CD4-positive, alpha-beta memory T cell (primary cell): Measurements from ENCODE around the gene GNPTAB. TPM values are rescaled to one million over a fixed set of nuclear protein-coding genes. Genes with fewer than 3 reads are reported as not detected.

ENCODE experiments used
- CTCF ChIA-PET: fragments of 350-600 bp; sonication (Branson Sonifier 250); formaldehyde crosslinking; loops from one replicate; lab custom pipeline; 2021; ENCODE audit warnings: inconsistent platforms; ENCODE audit not compliant: partially characterized antibody; lab: Charles Lee
- POLR2A ChIA-PET: fragments of 350-600 bp; sonication (Branson Sonifier 250); formaldehyde crosslinking; loops from one replicate; lab custom pipeline; 2021; ENCODE audit not compliant: partially characterized antibody; lab: Charles Lee
- DNase-seq, 5 donors: peaks; one replicate each; pipeline versions ENCODE4 v3.0.0 to v3.0.0-alpha.2; 2020 to 2022; ENCODE audit warnings: mixed read lengths in 1 of 5
- H3K27ac ChIP-seq: one replicate; pipeline ENCODE4 v1.7.0; 2013; ENCODE audit warnings: low read depth, low read length
- H3K27me3 ChIP-seq: 2 replicates; pipeline ENCODE4 v1.7.0; 2013; ENCODE audit warnings: mild to moderate bottlenecking, low read length, moderate library complexity; ENCODE audit not compliant: insufficient read depth
- H3K36me3 ChIP-seq: 2 replicates; pipeline ENCODE4 v1.7.0; 2013; ENCODE audit warnings: mild to moderate bottlenecking, low read length, moderate library complexity; ENCODE audit not compliant: insufficient read depth
- H3K4me1 ChIP-seq: 2 replicates; pipeline ENCODE4 v1.7.0; 2013; ENCODE audit warnings: mild to moderate bottlenecking, low read length, moderate library complexity; ENCODE audit not compliant: insufficient read depth
- H3K4me3 ChIP-seq, 2 donors: one replicate each; pipeline ENCODE4 v1.7.0; 2013; ENCODE audit warnings: low read length in 2 of 2, mild to moderate bottlenecking in 1 of 2
- H3K9me3 ChIP-seq, 2 donors: one replicate each; pipeline ENCODE4 v1.7.0; 2013; ENCODE audit warnings: low read length in 2 of 2, control low read depth in 1 of 2; ENCODE audit not compliant: control insufficient read depth in 1 of 2
- H3K27ac Mint-ChIP-seq, 7 donors: one replicate each; pipeline ENCODE4 v1.8.0; 2020 to 2021; ENCODE audit warnings: mixed read lengths in 7 of 7, mild to moderate bottlenecking in 6 of 7, inconsistent platforms in 3 of 7, moderate library complexity in 3 of 7
- H3K27me3 Mint-ChIP-seq, 2 donors: one replicate each; pipeline ENCODE4 v1.8.0; 2020 to 2021; ENCODE audit warnings: mixed read lengths in 2 of 2
- H3K36me3 Mint-ChIP-seq, 2 donors: one replicate each; pipeline ENCODE4 v1.8.0; 2020 to 2021; ENCODE audit warnings: mixed read lengths in 2 of 2, inconsistent platforms in 1 of 2, mild to moderate bottlenecking in 1 of 2
- H3K4me1 Mint-ChIP-seq, 4 donors: one replicate each; pipeline ENCODE4 v1.8.0; 2020 to 2021; ENCODE audit warnings: mixed read lengths in 4 of 4, mild to moderate bottlenecking in 1 of 4
- H3K4me3 Mint-ChIP-seq, 8 donors: one replicate each; pipeline ENCODE4 v1.8.0; 2020 to 2021; ENCODE audit warnings: mixed read lengths in 8 of 8, mild to moderate bottlenecking in 7 of 8, moderate library complexity in 6 of 8, inconsistent platforms in 3 of 8
- H3K9me3 Mint-ChIP-seq, 8 donors: one replicate each; pipeline ENCODE4 v1.8.0; 2020 to 2021; ENCODE audit warnings: mixed read lengths in 8 of 8, mild to moderate bottlenecking in 5 of 8, inconsistent platforms in 3 of 8, moderate library complexity in 1 of 8
- intact Hi-C: fragments of 100-400 bp; cut with micrococcal nuclease; formaldehyde crosslinking; loops from one replicate; pipeline ENCODE4 v1.15.1; 2023
- polyA plus RNA-seq, 2 donors: library from polyadenylated mRNA; unstranded; fragments of 300-500 nt; fragmentation: Illumina TruSeq; gene quantifications; one replicate each; pipeline ENCODE4 v1.2.3, GENCODE V29; 2021
- total RNA-seq, 2 experiments: library from RNA; stranded (reverse); gene quantifications; one replicate each; pipeline ENCODE4 v1.2.3, GENCODE V29; 2021

GNPTAB gene
- total and polyA plus RNA-seq, 4 experiments from 2014 or later, result 15.3 to 42.8 (median 34.1) TPM

GRCh38 chr12:101838628-101839323 is 8.0 kb upstream of the GNPTAB start:
- intact Hi-C loops, result loop anchor here (1.0 to 2.0 kb wide), 4 partner anchors 7 to 424 kb away; no protein-coding TSS in a partner anchor
- no peak overlapping the region for H3K27ac ChIP-seq
- H3K9me3 ChIP-seq, result no peaks in the 10 kb centered on the region
- Mint-ChIP-seq H3K27me3 (no peaks in the 10 kb centered on the region), H3K27ac (peak overlapping the region in 5 of 7 donors; percentile 52 to 86 (median 75)), H3K9me3 (no peaks in the 10 kb centered on the region), H3K4me1 (peaks cover 7 to 16% (median 12%) of the 10 kb centered on the region in 4 donors), H3K36me3 (no peaks in the 10 kb centered on the region), H3K4me3 (peak overlapping the region in 5 of 8 donors; percentile 4 to 76 (median 29))
- ChIA-PET POLR2A (interaction anchor here (1.0 to 2.6 kb wide), 6 partner anchors 8 to 431 kb away, joined by 3 to 21 read pairs (median 6); partner anchors contain the start of genes ARL1, DRAM1 and GNPTAB), CTCF (interaction anchor here (0.6 to 20.3 kb wide), 27 partner anchors 8 to 442 kb away, joined by 3 to 458 read pairs (median 6); partner anchors contain the start of genes ARL1 and GNPTAB)
- DNase-seq, result peak in 4 of 5 donors; percentile 32 to 58 (median 54)
- no peaks in the 10 kb centered on the region for H3K36me3 ChIP-seq
- peaks cover 24% of the 10 kb centered on the region for H3K4me1 ChIP-seq
- no peak overlapping the region for H3K4me3 ChIP-seq
- no peaks in the 10 kb centered on the region for H3K27me3 ChIP-seq

GRCh38 chr12:101832030-101832429 is 1.3 kb upstream of the GNPTAB start:
- no peaks in the 10 kb centered on the region for H3K27me3 Mint-ChIP-seq
- no peak overlapping the region for H3K27ac ChIP-seq
- H3K27me3 ChIP-seq, result no peaks in the 10 kb centered on the region
- peaks cover 27% of the 10 kb centered on the region for H3K4me1 ChIP-seq
- H3K4me3 ChIP-seq, result no peak overlapping the region
- ChIA-PET POLR2A (interaction anchor here (3.9 kb wide), 1 partner anchor 58 kb away, joined by 21 read pairs; no protein-coding TSS in a partner anchor), CTCF (interaction anchor here (1.1 to 20.3 kb wide), 10 partner anchors 8 to 552 kb away, joined by 3 to 458 read pairs (median 9); partner anchors contain the start of gene UTP20)
- intact Hi-C loops, result loop anchor here (5.0 kb wide), 1 partner anchor 1690 kb away; the partner anchor contains the start of gene BLTP3B
- peaks cover 0 to 6% of the 10 kb centered on the region in 2 donors for H3K36me3 Mint-ChIP-seq
- no peaks in the 10 kb centered on the region for H3K36me3 ChIP-seq
- H3K9me3 Mint-ChIP-seq, result peaks cover 0 to 2% (median 0%) of the 10 kb centered on the region in 8 donors
- DNase-seq, result no peak
- peak overlapping the region in 1 of 8 donors; percentile 14 for H3K4me3 Mint-ChIP-seq
- no peaks in the 10 kb centered on the region for H3K9me3 ChIP-seq
- peak overlapping the region in 1 of 7 donors; percentile 23 for H3K27ac Mint-ChIP-seq
- peaks cover 13 to 37% (median 26%) of the 10 kb centered on the region in 4 donors for H3K4me1 Mint-ChIP-seq

- no peaks in the 10 kb centered on the region for H3K27me3 Mint-ChIP-seq
- no peaks in the 10 kb centered on the region for H3K27me3 ChIP-seq
- ChIA-PET POLR2A (interaction anchor here (0.7 to 3.9 kb wide), 12 partner anchors 8 to 1629 kb away, joined by 3 to 21 read pairs (median 8); partner anchors contain the start of genes ACTR6, ARL1, CHPT1 and DEPDC4), CTCF (interaction anchor here (0.6 to 20.3 kb wide), 21 partner anchors 8 to 479 kb away, joined by 3 to 458 read pairs (median 5); no protein-coding TSS in a partner anchor)
- peak overlapping the region; percentile 57 for H3K27ac ChIP-seq
- no peaks in the 10 kb centered on the region for H3K36me3 ChIP-seq
- H3K36me3 Mint-ChIP-seq, result peaks cover 0 to 6% of the 10 kb centered on the region in 2 donors
- H3K9me3 ChIP-seq, result no peaks in the 10 kb centered on the region
- H3K4me3 Mint-ChIP-seq, result peak overlapping the region; percentile 95 to 99 (median 97)
- peak overlapping the region; percentile 90 to 97 (median 95) for H3K27ac Mint-ChIP-seq
- H3K4me1 ChIP-seq, result peaks cover 38% of the 10 kb centered on the region
- peak overlapping the region; percentile 21 to 83 for H3K4me3 ChIP-seq
- peak in 1 of 5 donors; percentile 6 for DNase-seq
- intact Hi-C loops, result loop anchor here (2.0 to 5.0 kb wide), 6 partner anchors 47 to 1688 kb away; partner anchors contain the start of genes ACTR6, BLTP3B, CHPT1 and DRAM1
- H3K4me1 Mint-ChIP-seq, result peaks cover 29 to 55% (median 42%) of the 10 kb centered on the region in 4 donors
- peaks cover 0 to 2% (median 0%) of the 10 kb centered on the region in 8 donors for H3K9me3 Mint-ChIP-seq
These were observed 956 bp downstream of the GNPTAB start for GRCh38 chr12:101829639-101830366.

- no peaks in the 10 kb centered on the region for H3K27me3 Mint-ChIP-seq
- ChIA-PET CTCF (interaction anchor here (0.8 to 20.3 kb wide), 10 partner anchors 8 to 58 kb away, joined by 3 to 458 read pairs (median 6); no protein-coding TSS in a partner anchor), POLR2A (interaction anchor here (0.6 to 3.9 kb wide), 3 partner anchors 37 to 55 kb away, joined by 3 to 21 read pairs (median 3); partner anchors contain the start of gene DRAM1)
- Histone ChIP-seq H3K4me3 (no peak overlapping the region), H3K27ac (no peak overlapping the region), H3K4me1 (peaks cover 49% of the 10 kb centered on the region), H3K9me3 (no peaks in the 10 kb centered on the region), H3K27me3 (no peaks in the 10 kb centered on the region), H3K36me3 (no peaks in the 10 kb centered on the region)
- peak overlapping the region in 2 of 7 donors; percentile 42 to 59 for H3K27ac Mint-ChIP-seq
- intact Hi-C loops, result no loop called here
- H3K36me3 Mint-ChIP-seq, result peaks cover 0 to 9% of the 10 kb centered on the region in 2 donors
- H3K4me1 Mint-ChIP-seq, result peaks cover 36 to 64% (median 49%) of the 10 kb centered on the region in 4 donors
- peak overlapping the region; percentile 23 to 99 (median 96) for H3K4me3 Mint-ChIP-seq
- peaks cover 0 to 2% (median 0%) of the 10 kb centered on the region in 8 donors for H3K9me3 Mint-ChIP-seq
- DNase-seq, result no peak
These were observed 2.1 kb downstream of the GNPTAB start for GRCh38 chr12:101828463-101829196.

GRCh38 chr12:101826766-101827368 is 3.9 kb downstream of the GNPTAB start:
- intact Hi-C loops, result no loop called here
- Histone ChIP-seq H3K27me3 (no peaks in the 10 kb centered on the region), H3K27ac (no peak overlapping the region), H3K36me3 (no peaks in the 10 kb centered on the region), H3K4me3 (no peak overlapping the region), H3K9me3 (no peaks in the 10 kb centered on the region), H3K4me1 (peaks cover 64% of the 10 kb centered on the region)
- no peaks in the 10 kb centered on the region for H3K27me3 Mint-ChIP-seq
- H3K4me3 Mint-ChIP-seq, result no peak overlapping the region
- peak overlapping the region in 1 of 7 donors; percentile 16 for H3K27ac Mint-ChIP-seq
- no peak for DNase-seq
- no peaks in the 10 kb centered on the region for H3K9me3 Mint-ChIP-seq
- peaks cover 0 to 9% of the 10 kb centered on the region in 2 donors for H3K36me3 Mint-ChIP-seq
- POLR2A ChIA-PET, result interaction anchor here (1.2 to 1.3 kb wide), 2 partner anchors 9 kb away, joined by 3 to 4 read pairs; no protein-coding TSS in a partner anchor
- CTCF ChIA-PET, result interaction anchor here (0.7 to 20.3 kb wide), 7 partner anchors 8 to 421 kb away, joined by 3 to 458 read pairs (median 10); no protein-coding TSS in a partner anchor
- peaks cover 44 to 79% (median 62%) of the 10 kb centered on the region in 4 donors for H3K4me1 Mint-ChIP-seq
